Measurements from ENCODE around the gene ANO6. TPM values are rescaled to one million over a fixed set of nuclear protein-coding genes. Genes with fewer than 3 reads are reported as not detected.

Gene ANO6
- total and polyA plus RNA-seq, 11 donors: 9.0 to 57.2 (median 46.0) TPM

GRCh38 chr12:45213107-45213506 is 2.8 kb upstream of the ANO6 start:
- no peak for DNase-seq
- ATAC-seq: no peak
- TF ChIP-seq POLR2A (IDR thresholded peaks at IDR 0.05) (no peak), CTCF (IDR thresholded peaks at IDR 0.05) (no peak)
- Histone ChIP-seq H3K27ac (no peak overlapping the region), H3K27me3 (no peaks in the 10 kb centered on the region), H3K4me1 (peaks cover 3 to 17% (median 9%) of the 10 kb centered on the region in 12 donors), H3K9me3 (no peaks in the 10 kb centered on the region), H3K36me3 (no peaks in the 10 kb centered on the region), H3K4me3 (no peak overlapping the region)
- WGBS, 4 donors: 95 to 100% (median 97%) methylated on average over 1 of the region's 1 CpG
- intact Hi-C loops (cut with DNase I): loop anchor here in 4 of 10 donors (10.0 kb wide), 5 partner anchors 52 to 512 kb away; partner anchors contain the start of gene ARID2 (in 1 of the 4)

- H3K27ac ChIP-seq: no peak overlapping the region
- H3K4me3 ChIP-seq: no peak overlapping the region
- DNase-seq (no peak), ATAC-seq (no peak)
- peaks cover 4 to 26% (median 17%) of the 10 kb centered on the region in 12 donors for H3K4me1 ChIP-seq
- H3K27me3 ChIP-seq: no peaks in the 10 kb centered on the region
- TF ChIP-seq CTCF (IDR thresholded peaks at IDR 0.05) (no peak), POLR2A (IDR thresholded peaks at IDR 0.05) (no peak)
- no peaks in the 10 kb centered on the region for H3K36me3 ChIP-seq
- no peaks in the 10 kb centered on the region for H3K9me3 ChIP-seq
- intact Hi-C loops (cut with DNase I): loop anchor here in 4 of 10 donors (2.0 to 10.0 kb wide), 6 partner anchors 51 to 511 kb away; partner anchors contain the start of gene ARID2 (in 1 of the 4)
Observed at GRCh38 chr12:45214071-45214470, 1.8 kb upstream of the ANO6 start.

- peaks cover 4 to 35% (median 25%) of the 10 kb centered on the region in 12 donors for H3K4me1 ChIP-seq
- ATAC-seq (no peak), DNase-seq (no peak)
- TF ChIP-seq CTCF (IDR thresholded peaks at IDR 0.05): peak in 2 of 12 donors; percentile 11 to 15
- TF ChIP-seq POLR2A (IDR thresholded peaks at IDR 0.05): no peak
- no peaks in the 10 kb centered on the region for H3K27me3 ChIP-seq
- no peaks in the 10 kb centered on the region for H3K9me3 ChIP-seq
- H3K36me3 ChIP-seq: no peaks in the 10 kb centered on the region
- peak overlapping the region; percentile 83 to 99 (median 94) for H3K27ac ChIP-seq
- H3K4me3 ChIP-seq: peak overlapping the region; percentile 61 to 97 (median 90)
- WGBS, 4 donors: 16 to 18% (median 16%) methylated on average over 11 of the region's 11 CpGs
- intact Hi-C loops (cut with DNase I): loop anchor here in 9 of 10 donors (2.0 to 10.0 kb wide), 11 partner anchors 42 to 512 kb away; partner anchors contain the start of gene ARID2 (in 3 of the 9)
Observed at GRCh38 chr12:45214749-45215418, 1.0 kb upstream of the ANO6 start.

- Histone ChIP-seq H3K27ac (peak overlapping the region; percentile 83 to 99 (median 94)), H3K9me3 (no peaks in the 10 kb centered on the region), H3K4me3 (peak overlapping the region; percentile 61 to 97 (median 90)), H3K36me3 (no peaks in the 10 kb centered on the region), H3K27me3 (no peaks in the 10 kb centered on the region), H3K4me1 (peaks cover 4 to 45% (median 28%) of the 10 kb centered on the region in 12 donors)
- intact Hi-C loops (cut with DNase I): loop anchor here in 9 of 10 donors (2.0 to 10.0 kb wide), 12 partner anchors 41 to 511 kb away; partner anchors contain the start of gene ARID2 (in 3 of the 9)
- ATAC-seq (peak in 3 of 4 donors; percentile 65 to 78 (median 75)), DNase-seq (peak; percentile 55 to 77 (median 63))
- WGBS, 4 donors: 0 to 1% (median 0%) methylated on average over 43 to 70 of the region's 70 CpGs
- peak in 9 of 12 donors; percentile 7 to 48 (median 33) for TF ChIP-seq CTCF (IDR thresholded peaks at IDR 0.05)
- no peak for TF ChIP-seq POLR2A (IDR thresholded peaks at IDR 0.05)
Observed at GRCh38 chr12:45216230-45216982, 511 bp downstream of the ANO6 start.
